CD14-positive monocyte (primary cell): Measurements from ENCODE around the gene HEY2. TPM values are rescaled to one million over a fixed set of nuclear protein-coding genes. Genes with fewer than 3 reads are reported as not detected.

Source experiments
- DNase-seq, 3 donors: peaks; one replicate each; pipeline ENCODE4 v3.0.0-alpha.2; 2011 to 2022
- H2AFZ ChIP-seq: 2 replicates; pipeline ENCODE4 v1.6.0; 2012; ENCODE audit warnings: mild to moderate bottlenecking, low read depth, low read length, inconsistent platforms; ENCODE audit not compliant: insufficient read depth, poor library complexity, severe bottlenecking
- H3K27ac ChIP-seq, 2 donors: 1 replicate in 1 of 2; 2 replicates in 1 of 2; pipeline ENCODE4 v1.5.1; 2012 to 2013; ENCODE audit warnings: low read length in 2 of 2, control low read depth in 1 of 2, inconsistent platforms in 1 of 2, low read depth in 1 of 2, mild to moderate bottlenecking in 1 of 2
- H3K27me3 ChIP-seq, 2 donors: one replicate each; pipeline versions ENCODE4 v1.6.0 to v1.6.1; 2011 to 2013; ENCODE audit warnings: low read length in 2 of 2; ENCODE audit not compliant: control insufficient read depth in 2 of 2, insufficient read depth in 2 of 2
- H3K36me3 ChIP-seq, 2 donors: replicated peaks in 1 of 2; 1 replicate in 1 of 2; 2 replicates in 1 of 2; pipeline versions ENCODE4 v1.5.1 to v1.6.1; 2012 to 2013; ENCODE audit warnings: low read length in 2 of 2, control low read depth in 1 of 2, inconsistent platforms in 1 of 2, mild to moderate bottlenecking in 1 of 2; ENCODE audit not compliant: insufficient read depth in 2 of 2, control insufficient read depth in 1 of 2
- H3K4me1 ChIP-seq, 2 donors: 1 replicate in 1 of 2; 2 replicates in 1 of 2; pipeline versions ENCODE4 v1.5.1 to v1.6.1; 2012 to 2013; ENCODE audit warnings: low read length in 2 of 2, control low read depth in 1 of 2, inconsistent platforms in 1 of 2, mild to moderate bottlenecking in 1 of 2, moderate library complexity in 1 of 2; ENCODE audit not compliant: insufficient read depth in 2 of 2, control insufficient read depth in 1 of 2
- H3K4me2 ChIP-seq: replicated peaks from 2 replicates; pipeline ENCODE3; 2012; ENCODE audit warnings: low read length, moderate library complexity, mild to moderate bottlenecking; ENCODE audit not compliant: poor library complexity, severe bottlenecking; ENCODE audit errors: extremely low read depth
- H3K4me3 ChIP-seq, 3 experiments: fragments of 200-600 bp in 1 of 3; sonication (generic) in 1 of 3; replicated peaks in 1 of 3; 1 replicate in 2 of 3; 2 replicates in 1 of 3; pipeline ENCODE4 v1.5.1; 2011 to 2013; ENCODE audit warnings: low read length in 3 of 3, mild to moderate bottlenecking in 3 of 3, control low read depth in 2 of 3, low read depth in 2 of 3, inconsistent platforms in 1 of 3, moderate library complexity in 1 of 3
- H3K79me2 ChIP-seq: 2 replicates; pipeline ENCODE4 v1.6.0; 2012; ENCODE audit warnings: mild to moderate bottlenecking, control low read depth, inconsistent platforms, low read length, moderate library complexity; ENCODE audit not compliant: insufficient read depth
- H3K9ac ChIP-seq: 2 replicates; pipeline ENCODE4 v1.6.0; 2017; ENCODE audit warnings: low read length, mild to moderate bottlenecking; ENCODE audit not compliant: insufficient read depth, poor library complexity, severe bottlenecking
- H3K9me3 ChIP-seq, 2 donors: replicated peaks in 1 of 2; 1 replicate in 1 of 2; 2 replicates in 1 of 2; pipeline versions ENCODE4 v1.5.1 to v1.6.1; 2012 to 2013; ENCODE audit warnings: low read length in 2 of 2, control low read depth in 1 of 2; ENCODE audit not compliant: control insufficient read depth in 1 of 2, insufficient read depth in 1 of 2
- H4K20me1 ChIP-seq: 2 replicates; pipeline ENCODE4 v1.6.0; 2012; ENCODE audit warnings: mild to moderate bottlenecking, low read length, control low read depth, moderate library complexity; ENCODE audit not compliant: insufficient read depth
- H3K27ac Mint-ChIP-seq, 7 donors: one replicate each; pipeline ENCODE4 v1.8.0; 2020; ENCODE audit warnings: mild to moderate bottlenecking in 7 of 7, mixed read lengths in 7 of 7, moderate library complexity in 6 of 7, inconsistent platforms in 2 of 7
- H3K27me3 Mint-ChIP-seq, 3 donors: one replicate each; pipeline ENCODE4 v1.8.0; 2021 to 2022; ENCODE audit warnings: low read depth in 3 of 3, mild to moderate bottlenecking in 3 of 3, mixed read lengths in 3 of 3, moderate library complexity in 3 of 3, inconsistent platforms in 1 of 3
- H3K36me3 Mint-ChIP-seq, 2 donors: one replicate each; pipeline ENCODE4 v1.8.0; 2020; ENCODE audit warnings: mixed read lengths in 2 of 2, inconsistent platforms in 1 of 2, mild to moderate bottlenecking in 1 of 2
- H3K4me1 Mint-ChIP-seq: one replicate; pipeline ENCODE4 v1.8.0; 2020; ENCODE audit warnings: mild to moderate bottlenecking, mixed read lengths
- H3K4me3 Mint-ChIP-seq, 2 donors: one replicate each; pipeline ENCODE4 v1.8.0; 2020; ENCODE audit warnings: mild to moderate bottlenecking in 2 of 2, mixed read lengths in 2 of 2, moderate library complexity in 1 of 2
- H3K9me3 Mint-ChIP-seq, 7 donors: one replicate each; pipeline ENCODE4 v1.8.0; 2020 to 2022; ENCODE audit warnings: mixed read lengths in 7 of 7, mild to moderate bottlenecking in 6 of 7, moderate library complexity in 6 of 7, inconsistent platforms in 2 of 7
- CTCF ChIP-seq: fragments of 200-600 bp; IDR thresholded peaks from one replicate; pipeline ENCODE4 v1.8.0; 2022; ENCODE audit warnings: antibody characterized with exemption, mild to moderate bottlenecking
- WGBS: methylation state at CpG from one replicate; pipeline ENCODE4 v1.1.5; 2013; ENCODE audit warnings: missing lambda C conversion rate; ENCODE audit not compliant: insufficient coverage; 5-methylcytosine and 5-hydroxymethylcytosine counted together
- intact Hi-C, 2 donors: fragments of 100-400 bp; cut with micrococcal nuclease; formaldehyde crosslinking; loops; one replicate each; pipeline versions ENCODE4 v1.15.0 to v1.15.1; 2023
- polyA plus RNA-seq, 3 donors: library from polyadenylated mRNA; depleted of rRNA in 1 of 3; unstranded in 2 of 3; stranded (reverse) in 1 of 3; fragments of 300-500 nt in 2 of 3; fragments of >200 nt in 1 of 3; fragmentation: Illumina TruSeq in 2 of 3; gene quantifications; 1 replicate in 2 of 3; 2 replicates in 1 of 3; pipeline ENCODE4 v1.2.3, GENCODE V29; 2012 to 2021

Gene HEY2
- polyA plus RNA-seq, 3 donors: not detected

- Histone ChIP-seq H3K4me3 (no peak overlapping the region), H3K27me3 (no peaks in the 10 kb centered on the region), H3K4me1 (peaks cover 33 to 34% of the 10 kb centered on the region in 2 donors), H3K9ac (no peak overlapping the region), H3K79me2 (peaks cover 37% of the 10 kb centered on the region), H4K20me1 (no peaks in the 10 kb centered on the region), H3K9me3 (no peaks in the 10 kb centered on the region), H3K36me3 (no peaks in the 10 kb centered on the region), H2AFZ (no peak overlapping the region), H3K27ac (no peak overlapping the region), H3K4me2 (no peak overlapping the region)
- intact Hi-C loops: no loop called here
- TF ChIP-seq CTCF: no peak
- no peak overlapping the region for H3K27ac Mint-ChIP-seq
- no peak for DNase-seq
- peaks cover 0 to 3% (median 0%) of the 10 kb centered on the region in 7 donors for H3K9me3 Mint-ChIP-seq
- peaks cover 53% of the 10 kb centered on the region for H3K4me1 Mint-ChIP-seq
- no peak overlapping the region for H3K4me3 Mint-ChIP-seq
- H3K36me3 Mint-ChIP-seq: peaks cover 0 to 5% of the 10 kb centered on the region in 2 donors
- WGBS: 0% methylated on average over 2 of the region's 4 CpGs
- H3K27me3 Mint-ChIP-seq: peaks cover 0 to 2% (median 0%) of the 10 kb centered on the region in 3 donors
These were observed 57.4 kb downstream of the HEY2 start for GRCh38 chr6:125806813-125807212.

GRCh38 chr6:125807293-125807692, 57.9 kb downstream of the HEY2 start:
- Histone ChIP-seq H3K79me2 (peaks cover 37% of the 10 kb centered on the region), H3K4me3 (no peak overlapping the region), H3K4me2 (no peak overlapping the region), H3K27me3 (no peaks in the 10 kb centered on the region), H2AFZ (no peak overlapping the region), H3K36me3 (no peaks in the 10 kb centered on the region), H3K9me3 (no peaks in the 10 kb centered on the region), H3K27ac (no peak overlapping the region), H4K20me1 (no peaks in the 10 kb centered on the region), H3K4me1 (peaks cover 34 to 36% of the 10 kb centered on the region in 2 donors), H3K9ac (no peak overlapping the region)
- Mint-ChIP-seq H3K4me3 (no peak overlapping the region), H3K27me3 (peaks cover 0 to 2% (median 0%) of the 10 kb centered on the region in 3 donors), H3K27ac (no peak overlapping the region), H3K36me3 (peaks cover 0 to 5% of the 10 kb centered on the region in 2 donors), H3K4me1 (peaks cover 55% of the 10 kb centered on the region), H3K9me3 (peaks cover 0 to 3% (median 0%) of the 10 kb centered on the region in 7 donors)
- intact Hi-C loops: no loop called here
- WGBS: no CpG with 5 or more reads among the region's 4 CpGs
- DNase-seq: no peak
- TF ChIP-seq CTCF: no peak
